Retinal pigment epithelial cell (primary cell): Measurements from ENCODE around the gene CDX2.
"Not testable (repeated sequence)": the region's sequence is repeated elsewhere in the genome, so short reads cannot be mapped to it uniquely, and the experiment has no call there.

ENCODE experiments used
- DNase-seq: peaks from one replicate; pipeline ENCODE4 v3.0.0-alpha.2; 2010; ENCODE audit warnings: low read depth
- H3K4me3 ChIP-seq: 2 replicates; pipeline ENCODE4 v1.5.1; 2011; ENCODE audit warnings: mild to moderate bottlenecking, low read length, control low read depth, moderate library complexity
- TF ChIP-seq, protein P1 (sequence below): conservative IDR thresholded peaks from 2 replicates; pipeline ENCODE4 v1.5.1; 2011; ENCODE audit warnings: low read depth, low read length, control low read depth, inconsistent platforms

Gene CDX2

DNA sequence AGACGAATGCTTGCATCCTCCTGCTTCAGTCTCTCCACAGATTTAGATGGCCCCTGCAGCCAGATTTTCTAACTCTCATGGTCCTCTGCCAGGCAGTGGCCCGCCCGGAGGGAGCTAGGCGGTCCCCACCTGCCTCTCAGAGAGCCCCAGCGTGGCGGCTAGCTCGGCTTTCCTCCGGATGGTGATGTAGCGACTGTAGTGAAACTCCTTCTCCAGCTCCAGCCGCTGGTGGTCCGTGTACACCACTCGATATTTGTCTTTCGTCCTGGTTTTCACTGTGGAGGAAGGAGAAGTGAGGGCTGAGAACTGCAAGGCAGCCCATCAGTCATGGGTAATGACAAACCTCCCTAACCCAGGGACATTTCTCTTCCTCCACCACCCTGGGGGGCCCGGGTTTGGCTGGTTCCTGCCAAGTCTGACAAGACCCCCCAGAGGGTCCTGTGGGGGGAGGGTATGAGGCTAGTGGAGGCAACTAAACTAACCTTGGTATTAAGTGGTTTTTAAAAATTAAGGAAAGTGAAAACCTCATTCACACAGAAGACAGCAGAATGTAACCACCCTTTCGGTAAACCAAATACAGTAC lies 4.3 kb downstream of the CDX2 start:
- no peak for DNase-seq
- H3K4me3 ChIP-seq, result no peak overlapping the region
- TF ChIP-seq, protein P1, sequence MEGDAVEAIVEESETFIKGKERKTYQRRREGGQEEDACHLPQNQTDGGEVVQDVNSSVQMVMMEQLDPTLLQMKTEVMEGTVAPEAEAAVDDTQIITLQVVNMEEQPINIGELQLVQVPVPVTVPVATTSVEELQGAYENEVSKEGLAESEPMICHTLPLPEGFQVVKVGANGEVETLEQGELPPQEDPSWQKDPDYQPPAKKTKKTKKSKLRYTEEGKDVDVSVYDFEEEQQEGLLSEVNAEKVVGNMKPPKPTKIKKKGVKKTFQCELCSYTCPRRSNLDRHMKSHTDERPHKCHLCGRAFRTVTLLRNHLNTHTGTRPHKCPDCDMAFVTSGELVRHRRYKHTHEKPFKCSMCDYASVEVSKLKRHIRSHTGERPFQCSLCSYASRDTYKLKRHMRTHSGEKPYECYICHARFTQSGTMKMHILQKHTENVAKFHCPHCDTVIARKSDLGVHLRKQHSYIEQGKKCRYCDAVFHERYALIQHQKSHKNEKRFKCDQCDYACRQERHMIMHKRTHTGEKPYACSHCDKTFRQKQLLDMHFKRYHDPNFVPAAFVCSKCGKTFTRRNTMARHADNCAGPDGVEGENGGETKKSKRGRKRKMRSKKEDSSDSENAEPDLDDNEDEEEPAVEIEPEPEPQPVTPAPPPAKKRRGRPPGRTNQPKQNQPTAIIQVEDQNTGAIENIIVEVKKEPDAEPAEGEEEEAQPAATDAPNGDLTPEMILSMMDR, result no peak

DNA sequence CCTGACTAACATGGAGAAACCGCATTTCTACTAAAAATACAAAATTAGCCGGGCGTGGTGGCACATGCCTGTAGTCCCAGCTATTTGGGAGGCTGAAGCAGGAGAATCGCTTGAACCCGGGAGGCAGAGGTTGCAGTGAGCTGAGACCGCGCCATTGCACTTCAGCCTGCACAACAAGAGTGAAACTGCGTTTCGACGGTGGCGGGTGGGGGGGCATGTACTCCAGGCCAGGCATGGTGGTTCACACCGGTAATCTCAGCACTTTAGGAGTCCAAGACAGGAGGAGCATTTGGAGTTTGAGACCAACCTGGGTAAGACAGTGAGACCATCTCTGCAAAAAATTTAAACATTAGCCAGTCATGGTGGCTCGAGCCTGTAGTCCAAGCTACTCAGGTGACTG lies 4.9 kb downstream of the CDX2 start:
- H3K4me3 ChIP-seq, DNase-seq: not testable (repeated sequence)

GRCh38 chr13:27963491-27963890 lies 5.6 kb downstream of the CDX2 start:
- TF ChIP-seq, protein P1, result no peak
- no peak for DNase-seq

GRCh38 chr13:27962982-27963381 lies 6.1 kb downstream of the CDX2 start:
- H3K4me3 ChIP-seq, result no peak overlapping the region
- DNase-seq, result no peak
- TF ChIP-seq, protein P1, result no peak

More at GRCh38 chr13:27963491-27963890, 5.6 kb downstream of the CDX2 start:
- H3K4me3 ChIP-seq, result no peak overlapping the region

DNA sequence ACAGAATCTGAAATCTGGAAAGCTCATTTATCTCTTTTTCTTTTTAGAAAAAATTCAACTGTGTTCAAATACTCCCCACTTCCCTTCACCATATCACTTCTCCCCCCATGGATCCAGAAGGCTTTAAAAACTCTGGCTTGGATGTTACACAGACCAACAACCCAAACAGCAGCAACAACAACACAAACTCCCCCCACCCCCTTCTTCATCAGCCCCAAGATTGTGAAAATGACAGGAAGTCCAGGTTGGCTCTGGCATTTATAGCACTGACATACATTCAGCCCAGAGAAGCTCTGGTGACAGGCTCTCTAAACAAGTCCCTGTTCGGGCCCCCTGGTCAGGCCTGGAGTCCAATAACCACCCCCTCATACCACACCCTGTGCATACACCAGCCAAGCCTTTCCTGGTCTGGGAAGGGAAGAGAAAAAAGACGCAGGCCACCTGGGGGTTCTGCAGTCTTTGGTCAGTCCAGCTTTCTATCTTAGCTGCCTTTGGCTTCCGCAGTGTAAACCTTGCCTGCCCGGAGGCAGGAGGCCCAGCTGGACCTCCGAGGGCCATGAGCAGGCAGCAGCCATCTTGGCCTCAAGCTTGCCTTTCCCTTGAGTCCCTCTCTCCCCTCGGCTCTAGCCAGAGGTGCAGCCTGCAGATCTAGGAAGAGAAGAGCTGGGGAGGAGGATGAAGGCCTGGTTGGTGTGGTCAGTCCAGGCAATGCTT lies 6.8 kb downstream of the CDX2 start:
- TF ChIP-seq, protein P1, result no peak

GRCh38 chr13:27961227-27962085 lies 7.7 kb downstream of the CDX2 start:
- H3K4me3 ChIP-seq, result no peak overlapping the region
- TF ChIP-seq, protein P1, result no peak
- no peak for DNase-seq

More for the DNA sequence above, 6.8 kb downstream of the CDX2 start:
- DNase-seq, result no peak
- no peak overlapping the region for H3K4me3 ChIP-seq
